H1 (cell line): ENCODE results near the gene COPS9.

Experiments
- MAFK ChIP-seq: IDR thresholded peaks from 2 replicates; pipeline ENCODE4 v1.6.1; 2012; ENCODE audit warnings: low read depth, mild to moderate bottlenecking, improper control_type of control experiment, low read length
- POLR2A ChIP-seq, 2 experiments: IDR thresholded peaks; 1 replicate in 1 of 2; 2 replicates in 1 of 2; pipeline ENCODE4 v1.6.1; 2011; ENCODE audit warnings: low read depth in 2 of 2, low read length in 2 of 2, mild to moderate bottlenecking in 2 of 2; ENCODE audit errors: control extremely low read depth in 1 of 2
- ZNF274 ChIP-seq: IDR thresholded peaks from 2 replicates; pipeline ENCODE4 v1.7.0; 2012; ENCODE audit warnings: low read length, borderline replicate concordance; ENCODE audit errors: extremely low read depth
- TF ChIP-seq, protein P1 (sequence below), 3 experiments: IDR thresholded peaks; 1 replicate in 2 of 3; 2 replicates in 1 of 3; pipeline versions ENCODE4 v1.5.1 to v1.6.1; 2011; ENCODE audit warnings: low read length in 3 of 3, mild to moderate bottlenecking in 3 of 3, inconsistent platforms in 2 of 3, low read depth in 1 of 3, moderate library complexity in 1 of 3; ENCODE audit not compliant: insufficient read depth in 1 of 3; ENCODE audit errors: control extremely low read depth in 1 of 3
- TF ChIP-seq, protein P2 (sequence below): IDR thresholded peaks from 2 replicates; pipeline ENCODE4 v1.6.1; 2012; ENCODE audit warnings: low read length, inconsistent platforms

DNA sequence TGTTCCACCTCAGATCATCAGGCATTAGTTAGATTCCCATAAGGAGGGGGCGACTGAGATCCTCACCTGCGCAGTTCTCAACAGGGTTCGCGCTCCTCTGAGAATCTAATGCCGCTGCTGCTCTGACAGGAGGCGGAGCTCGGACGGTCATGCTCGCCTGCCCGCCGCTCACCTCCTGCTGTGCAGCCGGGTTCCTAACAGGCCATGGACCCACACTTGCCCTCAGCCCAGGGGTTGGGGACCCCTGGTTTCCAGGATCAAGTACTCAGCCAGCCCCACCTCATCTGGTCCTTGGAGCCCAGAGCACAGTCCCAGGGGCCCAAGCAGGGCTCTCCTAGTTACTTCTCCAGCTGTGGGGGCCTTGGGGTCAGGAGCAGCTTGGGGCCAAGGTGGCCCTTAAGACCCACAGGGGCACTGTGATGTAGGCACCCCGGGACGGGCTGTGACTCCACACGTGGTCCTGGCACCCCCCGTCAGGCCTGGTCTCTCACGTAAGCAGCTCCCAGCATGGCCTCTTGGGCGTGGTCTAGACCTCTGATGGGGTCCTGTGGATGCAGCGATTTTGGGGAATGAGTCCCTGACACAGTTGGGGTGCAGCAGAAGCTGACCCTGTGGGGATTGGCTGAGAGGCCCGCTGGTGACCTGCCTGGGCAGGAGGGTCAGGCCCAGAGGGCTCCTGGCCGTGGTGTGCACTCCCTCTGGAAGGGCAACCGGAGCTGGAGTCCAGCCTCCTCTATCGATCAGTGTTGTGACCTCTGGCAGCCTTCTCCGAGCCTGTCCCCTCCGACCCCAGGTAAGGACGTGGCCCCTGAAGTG lies 32.6 kb upstream of the COPS9 start:
- TF ChIP-seq, protein P1, sequence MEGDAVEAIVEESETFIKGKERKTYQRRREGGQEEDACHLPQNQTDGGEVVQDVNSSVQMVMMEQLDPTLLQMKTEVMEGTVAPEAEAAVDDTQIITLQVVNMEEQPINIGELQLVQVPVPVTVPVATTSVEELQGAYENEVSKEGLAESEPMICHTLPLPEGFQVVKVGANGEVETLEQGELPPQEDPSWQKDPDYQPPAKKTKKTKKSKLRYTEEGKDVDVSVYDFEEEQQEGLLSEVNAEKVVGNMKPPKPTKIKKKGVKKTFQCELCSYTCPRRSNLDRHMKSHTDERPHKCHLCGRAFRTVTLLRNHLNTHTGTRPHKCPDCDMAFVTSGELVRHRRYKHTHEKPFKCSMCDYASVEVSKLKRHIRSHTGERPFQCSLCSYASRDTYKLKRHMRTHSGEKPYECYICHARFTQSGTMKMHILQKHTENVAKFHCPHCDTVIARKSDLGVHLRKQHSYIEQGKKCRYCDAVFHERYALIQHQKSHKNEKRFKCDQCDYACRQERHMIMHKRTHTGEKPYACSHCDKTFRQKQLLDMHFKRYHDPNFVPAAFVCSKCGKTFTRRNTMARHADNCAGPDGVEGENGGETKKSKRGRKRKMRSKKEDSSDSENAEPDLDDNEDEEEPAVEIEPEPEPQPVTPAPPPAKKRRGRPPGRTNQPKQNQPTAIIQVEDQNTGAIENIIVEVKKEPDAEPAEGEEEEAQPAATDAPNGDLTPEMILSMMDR (IDR thresholded peaks at IDR 0.05; ENCODE audit: control extremely low read depth in 1 of 3, insufficient read depth in 1 of 3, low read depth in 1 of 3, low read length in 3 of 3): no peak
- TF ChIP-seq ZNF274: no peak
- TF ChIP-seq MAFK: no peak
- no peak for TF ChIP-seq POLR2A (IDR thresholded peaks at IDR 0.05; ENCODE audit: control extremely low read depth in 1 of 2, low read depth in 2 of 2, low read length in 2 of 2)
- TF ChIP-seq, protein P2, sequence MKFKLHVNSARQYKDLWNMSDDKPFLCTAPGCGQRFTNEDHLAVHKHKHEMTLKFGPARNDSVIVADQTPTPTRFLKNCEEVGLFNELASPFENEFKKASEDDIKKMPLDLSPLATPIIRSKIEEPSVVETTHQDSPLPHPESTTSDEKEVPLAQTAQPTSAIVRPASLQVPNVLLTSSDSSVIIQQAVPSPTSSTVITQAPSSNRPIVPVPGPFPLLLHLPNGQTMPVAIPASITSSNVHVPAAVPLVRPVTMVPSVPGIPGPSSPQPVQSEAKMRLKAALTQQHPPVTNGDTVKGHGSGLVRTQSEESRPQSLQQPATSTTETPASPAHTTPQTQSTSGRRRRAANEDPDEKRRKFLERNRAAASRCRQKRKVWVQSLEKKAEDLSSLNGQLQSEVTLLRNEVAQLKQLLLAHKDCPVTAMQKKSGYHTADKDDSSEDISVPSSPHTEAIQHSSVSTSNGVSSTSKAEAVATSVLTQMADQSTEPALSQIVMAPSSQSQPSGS: no peak
